CD14-positive monocyte (primary cell): ENCODE results near the gene UBE2J1. TPM values are rescaled to one million over a fixed set of nuclear protein-coding genes. Genes with fewer than 3 reads are reported as not detected.

Experiments used
- DNase-seq, 3 donors: peaks; one replicate each; pipeline ENCODE4 v3.0.0-alpha.2; 2011 to 2022
- H2AFZ ChIP-seq: 2 replicates; pipeline ENCODE4 v1.6.0; 2012; ENCODE audit warnings: mild to moderate bottlenecking, low read depth, low read length, inconsistent platforms; ENCODE audit not compliant: insufficient read depth, poor library complexity, severe bottlenecking
- H3K27ac ChIP-seq, 2 donors: 1 replicate in 1 of 2; 2 replicates in 1 of 2; pipeline ENCODE4 v1.5.1; 2012 to 2013; ENCODE audit warnings: low read length in 2 of 2, control low read depth in 1 of 2, inconsistent platforms in 1 of 2, low read depth in 1 of 2, mild to moderate bottlenecking in 1 of 2
- H3K27me3 ChIP-seq, 2 donors: one replicate each; pipeline versions ENCODE4 v1.6.0 to v1.6.1; 2011 to 2013; ENCODE audit warnings: low read length in 2 of 2; ENCODE audit not compliant: control insufficient read depth in 2 of 2, insufficient read depth in 2 of 2
- H3K36me3 ChIP-seq, 2 donors: replicated peaks in 1 of 2; 1 replicate in 1 of 2; 2 replicates in 1 of 2; pipeline versions ENCODE4 v1.5.1 to v1.6.1; 2012 to 2013; ENCODE audit warnings: low read length in 2 of 2, control low read depth in 1 of 2, inconsistent platforms in 1 of 2, mild to moderate bottlenecking in 1 of 2; ENCODE audit not compliant: insufficient read depth in 2 of 2, control insufficient read depth in 1 of 2
- H3K4me1 ChIP-seq, 2 donors: 1 replicate in 1 of 2; 2 replicates in 1 of 2; pipeline versions ENCODE4 v1.5.1 to v1.6.1; 2012 to 2013; ENCODE audit warnings: low read length in 2 of 2, control low read depth in 1 of 2, inconsistent platforms in 1 of 2, mild to moderate bottlenecking in 1 of 2, moderate library complexity in 1 of 2; ENCODE audit not compliant: insufficient read depth in 2 of 2, control insufficient read depth in 1 of 2
- H3K4me2 ChIP-seq: replicated peaks from 2 replicates; pipeline ENCODE3; 2012; ENCODE audit warnings: low read length, moderate library complexity, mild to moderate bottlenecking; ENCODE audit not compliant: poor library complexity, severe bottlenecking; ENCODE audit errors: extremely low read depth
- H3K4me3 ChIP-seq, 3 experiments: fragments of 200-600 bp in 1 of 3; sonication (generic) in 1 of 3; replicated peaks in 1 of 3; 1 replicate in 2 of 3; 2 replicates in 1 of 3; pipeline ENCODE4 v1.5.1; 2011 to 2013; ENCODE audit warnings: low read length in 3 of 3, mild to moderate bottlenecking in 3 of 3, control low read depth in 2 of 3, low read depth in 2 of 3, inconsistent platforms in 1 of 3, moderate library complexity in 1 of 3
- H3K79me2 ChIP-seq: 2 replicates; pipeline ENCODE4 v1.6.0; 2012; ENCODE audit warnings: mild to moderate bottlenecking, control low read depth, inconsistent platforms, low read length, moderate library complexity; ENCODE audit not compliant: insufficient read depth
- H3K9ac ChIP-seq: 2 replicates; pipeline ENCODE4 v1.6.0; 2017; ENCODE audit warnings: low read length, mild to moderate bottlenecking; ENCODE audit not compliant: insufficient read depth, poor library complexity, severe bottlenecking
- H3K9me3 ChIP-seq, 2 donors: replicated peaks in 1 of 2; 1 replicate in 1 of 2; 2 replicates in 1 of 2; pipeline versions ENCODE4 v1.5.1 to v1.6.1; 2012 to 2013; ENCODE audit warnings: low read length in 2 of 2, control low read depth in 1 of 2; ENCODE audit not compliant: control insufficient read depth in 1 of 2, insufficient read depth in 1 of 2
- H4K20me1 ChIP-seq: 2 replicates; pipeline ENCODE4 v1.6.0; 2012; ENCODE audit warnings: mild to moderate bottlenecking, low read length, control low read depth, moderate library complexity; ENCODE audit not compliant: insufficient read depth
- H3K27ac Mint-ChIP-seq, 7 donors: one replicate each; pipeline ENCODE4 v1.8.0; 2020; ENCODE audit warnings: mild to moderate bottlenecking in 7 of 7, mixed read lengths in 7 of 7, moderate library complexity in 6 of 7, inconsistent platforms in 2 of 7
- H3K27me3 Mint-ChIP-seq, 3 donors: one replicate each; pipeline ENCODE4 v1.8.0; 2021 to 2022; ENCODE audit warnings: low read depth in 3 of 3, mild to moderate bottlenecking in 3 of 3, mixed read lengths in 3 of 3, moderate library complexity in 3 of 3, inconsistent platforms in 1 of 3
- H3K36me3 Mint-ChIP-seq, 2 donors: one replicate each; pipeline ENCODE4 v1.8.0; 2020; ENCODE audit warnings: mixed read lengths in 2 of 2, inconsistent platforms in 1 of 2, mild to moderate bottlenecking in 1 of 2
- H3K4me1 Mint-ChIP-seq: one replicate; pipeline ENCODE4 v1.8.0; 2020; ENCODE audit warnings: mild to moderate bottlenecking, mixed read lengths
- H3K4me3 Mint-ChIP-seq, 2 donors: one replicate each; pipeline ENCODE4 v1.8.0; 2020; ENCODE audit warnings: mild to moderate bottlenecking in 2 of 2, mixed read lengths in 2 of 2, moderate library complexity in 1 of 2
- H3K9me3 Mint-ChIP-seq, 7 donors: one replicate each; pipeline ENCODE4 v1.8.0; 2020 to 2022; ENCODE audit warnings: mixed read lengths in 7 of 7, mild to moderate bottlenecking in 6 of 7, moderate library complexity in 6 of 7, inconsistent platforms in 2 of 7
- CTCF ChIP-seq: fragments of 200-600 bp; IDR thresholded peaks from one replicate; pipeline ENCODE4 v1.8.0; 2022; ENCODE audit warnings: antibody characterized with exemption, mild to moderate bottlenecking
- WGBS: methylation state at CpG from one replicate; pipeline ENCODE4 v1.1.5; 2013; ENCODE audit warnings: missing lambda C conversion rate; ENCODE audit not compliant: insufficient coverage; 5-methylcytosine and 5-hydroxymethylcytosine counted together
- intact Hi-C, 2 donors: fragments of 100-400 bp; cut with micrococcal nuclease; formaldehyde crosslinking; loops; one replicate each; pipeline versions ENCODE4 v1.15.0 to v1.15.1; 2023
- polyA plus RNA-seq, 3 donors: library from polyadenylated mRNA; depleted of rRNA in 1 of 3; unstranded in 2 of 3; stranded (reverse) in 1 of 3; fragments of 300-500 nt in 2 of 3; fragments of >200 nt in 1 of 3; fragmentation: Illumina TruSeq in 2 of 3; gene quantifications; 1 replicate in 2 of 3; 2 replicates in 1 of 3; pipeline ENCODE4 v1.2.3, GENCODE V29; 2012 to 2021

The UBE2J1 gene
- polyA plus RNA-seq, 3 donors = 44.8 to 80.5 (median 66.1) TPM

GRCh38 chr6:89368107-89368506 is 15.6 kb upstream of the UBE2J1 start:
- DNase-seq = peak; percentile 50 to 68 (median 65)
- Mint-ChIP-seq H3K4me3 (no peak overlapping the region), H3K4me1 (peaks cover 21% of the 10 kb centered on the region), H3K36me3 (peaks cover 15 to 22% of the 10 kb centered on the region in 2 donors), H3K27me3 (no peaks in the 10 kb centered on the region), H3K27ac (no peak overlapping the region), H3K9me3 (no peaks in the 10 kb centered on the region)
- intact Hi-C loops = loop anchor here in 1 of 2 donors (2.0 kb wide), 1 partner anchor 241 kb away; no protein-coding TSS in a partner anchor
- no peak overlapping the region for H3K4me3 ChIP-seq
- no peak overlapping the region for H3K9ac ChIP-seq
- H3K27me3 ChIP-seq = no peaks in the 10 kb centered on the region
- no peaks in the 10 kb centered on the region for H4K20me1 ChIP-seq
- peaks cover 10 to 17% of the 10 kb centered on the region in 2 donors for H3K4me1 ChIP-seq
- WGBS = 9% methylated on average over 1 of the region's 6 CpGs
- H3K36me3 ChIP-seq = peaks cover 0 to 11% of the 10 kb centered on the region in 2 donors
- no peaks in the 10 kb centered on the region for H3K79me2 ChIP-seq
- H3K9me3 ChIP-seq = no peaks in the 10 kb centered on the region
- H3K4me2 ChIP-seq = no peak overlapping the region
- TF ChIP-seq CTCF = peak; percentile 83
- no peak overlapping the region for H2AFZ ChIP-seq
- H3K27ac ChIP-seq = no peak overlapping the region

GRCh38 chr6:89364586-89364985 is 12.1 kb upstream of the UBE2J1 start:
- no peaks in the 10 kb centered on the region for H3K27me3 ChIP-seq
- no peaks in the 10 kb centered on the region for H3K9me3 ChIP-seq
- H3K27ac ChIP-seq = no peak overlapping the region
- H2AFZ ChIP-seq = no peak overlapping the region
- H3K4me3 Mint-ChIP-seq = no peak overlapping the region
- no peak overlapping the region for H3K9ac ChIP-seq
- peaks cover 0 to 11% of the 10 kb centered on the region in 2 donors for H3K36me3 ChIP-seq
- peaks cover 30% of the 10 kb centered on the region for H3K4me1 Mint-ChIP-seq
- no peaks in the 10 kb centered on the region for H3K9me3 Mint-ChIP-seq
- peaks cover 5 to 13% of the 10 kb centered on the region in 2 donors for H3K36me3 Mint-ChIP-seq
- no peaks in the 10 kb centered on the region for H3K79me2 ChIP-seq
- H3K27ac Mint-ChIP-seq = no peak overlapping the region
- intact Hi-C loops = no loop called here
- peaks cover 14 to 26% of the 10 kb centered on the region in 2 donors for H3K4me1 ChIP-seq
- H3K4me2 ChIP-seq = no peak overlapping the region
- H3K4me3 ChIP-seq = no peak overlapping the region
- no peak for DNase-seq
- H4K20me1 ChIP-seq = no peaks in the 10 kb centered on the region
- TF ChIP-seq CTCF = no peak
- peaks cover 0 to 4% (median 0%) of the 10 kb centered on the region in 3 donors for H3K27me3 Mint-ChIP-seq
